Neural progenitor cell (in vitro differentiated cells): ENCODE measurements around the gene KIF21A. TPM values are rescaled to one million over a fixed set of nuclear protein-coding genes. Genes with fewer than 3 reads are reported as not detected.

ENCODE experiments used
- DNase-seq: peaks from one replicate; pipeline ENCODE4 v3.0.0-alpha.2; 2016; ENCODE audit warnings: low spot score
- H2AFZ ChIP-seq: fragments of 200-600 bp; sonication (generic); replicated peaks from 2 replicates; pipeline ENCODE4 v1.6.1; 2016; ENCODE audit warnings: antibody characterized with exemption
- H3F3A ChIP-seq: fragments of 200-600 bp; sonication (generic); 2 replicates; pipeline ENCODE4 v1.6.1; 2016; ENCODE audit warnings: antibody characterized with exemption, low read depth
- H3K27ac ChIP-seq: fragments of 200-600 bp; sonication (generic); 2 replicates; pipeline ENCODE4 v1.5.1; 2016; ENCODE audit warnings: mild to moderate bottlenecking
- H3K27me3 ChIP-seq: fragments of 200-600 bp; sonication (generic); 2 replicates; pipeline ENCODE4 v1.6.1; 2016; ENCODE audit warnings: mild to moderate bottlenecking, moderate library complexity
- H3K36me3 ChIP-seq: fragments of 200-600 bp; sonication (generic); 2 replicates; pipeline ENCODE4 v1.5.1; 2016
- H3K4me1 ChIP-seq: fragments of 200-600 bp; sonication (generic); 2 replicates; pipeline ENCODE4 v1.6.1; 2016; ENCODE audit warnings: mixed run types
- H3K4me2 ChIP-seq: fragments of 200-600 bp; sonication (generic); 2 replicates; pipeline ENCODE4 v1.6.1; 2016
- H3K4me3 ChIP-seq: fragments of 200-600 bp; sonication (generic); 2 replicates; pipeline ENCODE4 v1.5.1; 2016
- H3K79me2 ChIP-seq: fragments of 200-600 bp; sonication (generic); 2 replicates; pipeline ENCODE4 v1.6.1; 2016; ENCODE audit warnings: low read depth
- H3K9ac ChIP-seq: fragments of 200-600 bp; sonication (generic); 2 replicates; pipeline ENCODE4 v1.6.1; 2016
- H3K9me3 ChIP-seq: fragments of 200-600 bp; sonication (generic); 2 replicates; pipeline ENCODE4 v1.5.1; 2016; ENCODE audit warnings: low read depth
- H4K20me1 ChIP-seq: fragments of 200-600 bp; sonication (generic); 2 replicates; pipeline ENCODE4 v1.6.1; 2016; ENCODE audit warnings: low read depth
- H3K27ac Mint-ChIP-seq: 3 replicates; pipeline ENCODE4 v1.8.0; 2021; ENCODE audit warnings: mixed read lengths
- H3K27me3 Mint-ChIP-seq: 2 replicates; pipeline ENCODE4 v1.8.0; 2022; ENCODE audit warnings: low read depth, mild to moderate bottlenecking, inconsistent platforms, moderate library complexity, mixed read lengths; ENCODE audit not compliant: insufficient read depth
- H3K36me3 Mint-ChIP-seq: 3 replicates; pipeline ENCODE4 v1.8.0; 2021; ENCODE audit warnings: mixed read lengths
- H3K4me1 Mint-ChIP-seq: 3 replicates; pipeline ENCODE4 v1.8.0; 2021; ENCODE audit warnings: mixed read lengths
- H3K4me3 Mint-ChIP-seq: 3 replicates; pipeline ENCODE4 v1.8.0; 2021; ENCODE audit warnings: mild to moderate bottlenecking, moderate library complexity, mixed read lengths
- H3K9me3 Mint-ChIP-seq: 3 replicates; pipeline ENCODE4 v1.8.0; 2020; ENCODE audit warnings: mixed read lengths
- EZH2 ChIP-seq: fragments of 200-600 bp; sonication (generic); IDR thresholded peaks from 2 replicates; pipeline ENCODE4 v1.6.1; 2017; ENCODE audit warnings: antibody characterized with exemption, mild to moderate bottlenecking, moderate library complexity
- EZH2phosphoT487 ChIP-seq: fragments of 200-600 bp; sonication (generic); IDR thresholded peaks from 2 replicates; pipeline ENCODE4 v1.6.1; 2017; ENCODE audit warnings: antibody characterized with exemption
- total RNA-seq: library from RNA; depleted of rRNA; stranded (reverse); fragments of >200 nt; gene quantifications from 2 replicates; pipeline ENCODE4 v1.2.3, GENCODE V29; 2015; ENCODE audit warnings: low replicate concordance
- TF ChIP-seq, protein P1 (sequence below): fragments of 200-600 bp; sonication (generic); IDR thresholded peaks from 2 replicates; pipeline ENCODE4 v1.5.1; 2017; ENCODE audit warnings: antibody characterized with exemption, mild to moderate bottlenecking

KIF21A gene
- total RNA-seq, 1 donor from 2014 or later: 54.2 TPM

DNA sequence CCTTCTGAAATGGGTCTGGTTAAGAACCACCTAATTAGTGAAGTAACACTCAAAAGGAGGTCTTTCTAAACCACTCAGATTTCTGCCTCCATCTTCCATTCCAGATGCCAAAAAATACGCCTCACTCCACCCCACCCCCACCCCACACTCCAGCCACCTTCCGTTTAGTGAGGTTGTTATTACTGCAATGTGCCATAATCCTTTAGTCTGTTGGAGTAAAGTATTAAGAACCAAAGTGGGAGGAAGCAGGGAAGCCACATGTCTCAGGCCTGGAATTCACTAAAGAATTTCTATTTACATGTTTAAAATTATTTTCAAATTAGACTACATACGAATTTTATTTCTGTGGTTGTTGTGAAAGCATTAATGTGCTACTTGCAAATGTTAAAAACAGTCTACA, 7.4 kb downstream of the KIF21A start:
- Histone ChIP-seq H3K9me3 (no peaks in the 10 kb centered on the region), H3K27me3 (no peaks in the 10 kb centered on the region), H3K36me3 (no peaks in the 10 kb centered on the region), H3K27ac (peak overlapping the region; percentile 4), H3K4me1 (peaks cover 12% of the 10 kb centered on the region), H3K79me2 (peaks cover 97% of the 10 kb centered on the region), H3K4me2 (no peak overlapping the region), H3K9ac (no peak overlapping the region), H3F3A (no peaks in the 10 kb centered on the region), H2AFZ (no peak overlapping the region), H4K20me1 (peaks cover 17% of the 10 kb centered on the region), H3K4me3 (no peak overlapping the region)
- no peak for DNase-seq
- Mint-ChIP-seq H3K27ac (no peak overlapping the region), H3K27me3 (no peaks in the 10 kb centered on the region), H3K9me3 (peaks cover 19% of the 10 kb centered on the region), H3K4me3 (no peak overlapping the region), H3K36me3 (peaks cover 34% of the 10 kb centered on the region), H3K4me1 (peaks cover 6% of the 10 kb centered on the region)
- no peak for TF ChIP-seq EZH2
- no peak for TF ChIP-seq EZH2phosphoT487
- TF ChIP-seq, protein P1, sequence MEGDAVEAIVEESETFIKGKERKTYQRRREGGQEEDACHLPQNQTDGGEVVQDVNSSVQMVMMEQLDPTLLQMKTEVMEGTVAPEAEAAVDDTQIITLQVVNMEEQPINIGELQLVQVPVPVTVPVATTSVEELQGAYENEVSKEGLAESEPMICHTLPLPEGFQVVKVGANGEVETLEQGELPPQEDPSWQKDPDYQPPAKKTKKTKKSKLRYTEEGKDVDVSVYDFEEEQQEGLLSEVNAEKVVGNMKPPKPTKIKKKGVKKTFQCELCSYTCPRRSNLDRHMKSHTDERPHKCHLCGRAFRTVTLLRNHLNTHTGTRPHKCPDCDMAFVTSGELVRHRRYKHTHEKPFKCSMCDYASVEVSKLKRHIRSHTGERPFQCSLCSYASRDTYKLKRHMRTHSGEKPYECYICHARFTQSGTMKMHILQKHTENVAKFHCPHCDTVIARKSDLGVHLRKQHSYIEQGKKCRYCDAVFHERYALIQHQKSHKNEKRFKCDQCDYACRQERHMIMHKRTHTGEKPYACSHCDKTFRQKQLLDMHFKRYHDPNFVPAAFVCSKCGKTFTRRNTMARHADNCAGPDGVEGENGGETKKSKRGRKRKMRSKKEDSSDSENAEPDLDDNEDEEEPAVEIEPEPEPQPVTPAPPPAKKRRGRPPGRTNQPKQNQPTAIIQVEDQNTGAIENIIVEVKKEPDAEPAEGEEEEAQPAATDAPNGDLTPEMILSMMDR: no peak

DNA sequence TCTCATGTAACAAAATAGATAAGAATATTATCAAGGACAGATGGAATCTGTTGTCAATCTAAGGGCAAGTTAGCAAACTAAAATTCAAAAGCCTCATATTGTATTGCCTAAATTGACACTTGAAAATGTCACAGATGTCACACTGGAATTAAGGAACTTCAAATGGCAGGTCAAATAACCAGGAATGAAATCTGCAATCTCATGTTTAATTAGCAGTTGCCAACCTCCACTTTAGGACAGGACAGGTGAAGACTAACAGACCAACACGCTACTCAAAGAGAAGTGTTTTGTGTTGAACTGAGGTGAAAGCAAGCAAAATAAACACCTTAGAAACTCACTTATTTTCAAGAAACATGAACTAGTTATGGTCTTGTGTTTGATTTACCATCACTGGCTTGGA, 11.1 kb downstream of the KIF21A start:
- H3K27ac Mint-ChIP-seq: no peak overlapping the region
- Histone ChIP-seq H3K9ac (no peak overlapping the region), H3K4me3 (no peak overlapping the region), H3K4me2 (no peak overlapping the region), H4K20me1 (no peaks in the 10 kb centered on the region), H3K9me3 (no peaks in the 10 kb centered on the region), H3K36me3 (no peaks in the 10 kb centered on the region), H2AFZ (no peak overlapping the region), H3F3A (no peaks in the 10 kb centered on the region), H3K27me3 (no peaks in the 10 kb centered on the region), H3K4me1 (peaks cover 4% of the 10 kb centered on the region), H3K79me2 (peaks cover 83% of the 10 kb centered on the region), H3K27ac (no peak overlapping the region)
- peaks cover 2% of the 10 kb centered on the region for H3K4me1 Mint-ChIP-seq
- DNase-seq: no peak
- H3K27me3 Mint-ChIP-seq: no peaks in the 10 kb centered on the region
- peaks cover 28% of the 10 kb centered on the region for H3K9me3 Mint-ChIP-seq
- TF ChIP-seq, protein P1: no peak
- no peak for TF ChIP-seq EZH2
- TF ChIP-seq EZH2phosphoT487: no peak
- peaks cover 42% of the 10 kb centered on the region for H3K36me3 Mint-ChIP-seq
- H3K4me3 Mint-ChIP-seq: no peak overlapping the region

DNA sequence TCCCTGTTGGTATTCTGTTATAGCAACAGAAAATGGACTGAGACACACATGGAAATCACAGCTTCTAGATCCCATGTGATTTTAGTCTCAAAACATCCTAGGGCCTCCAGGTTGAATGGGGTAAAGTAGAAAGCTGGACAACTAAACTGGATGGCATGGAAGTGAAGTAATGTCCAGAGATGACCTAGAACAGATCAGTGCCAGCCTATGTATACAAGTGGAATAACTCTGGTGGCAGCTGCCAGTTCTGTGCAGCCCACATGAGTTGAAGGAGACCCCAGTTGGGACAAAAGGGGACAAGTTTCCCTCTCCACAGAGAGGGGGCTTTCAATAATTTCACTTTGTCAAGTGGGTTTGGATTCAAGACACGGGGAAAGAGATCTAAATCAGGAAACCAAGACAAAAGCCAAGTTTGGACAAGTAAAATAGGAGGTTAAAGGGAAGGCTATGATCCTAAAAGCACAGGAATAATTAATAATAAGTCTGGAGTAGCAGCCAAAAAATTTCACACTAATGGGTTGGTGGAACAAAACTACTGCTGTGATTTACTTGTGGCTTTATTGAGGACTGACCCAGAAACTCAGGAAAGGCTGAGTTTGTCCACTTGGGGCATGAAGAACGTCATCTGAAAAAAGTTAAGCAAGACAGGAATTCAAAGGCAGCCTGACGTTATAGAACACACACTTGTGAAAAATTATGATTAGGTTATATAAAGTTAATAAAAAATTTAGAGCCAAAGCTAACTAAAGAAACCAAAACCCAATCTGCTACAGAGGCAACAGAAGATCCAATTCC, 11.7 kb downstream of the KIF21A start:
- H3K79me2 ChIP-seq: peaks cover 78% of the 10 kb centered on the region

More for the DNA sequence above, 11.7 kb downstream of the KIF21A start:
- Histone ChIP-seq H3K27ac (no peak overlapping the region), H3K9me3 (no peaks in the 10 kb centered on the region), H3F3A (no peaks in the 10 kb centered on the region), H3K4me3 (no peak overlapping the region), H3K9ac (no peak overlapping the region), H2AFZ (no peak overlapping the region), H3K27me3 (no peaks in the 10 kb centered on the region), H3K36me3 (no peaks in the 10 kb centered on the region), H3K4me2 (no peak overlapping the region), H4K20me1 (no peaks in the 10 kb centered on the region), H3K4me1 (no peaks in the 10 kb centered on the region)
- Mint-ChIP-seq H3K36me3 (peaks cover 42% of the 10 kb centered on the region), H3K9me3 (peaks cover 27% of the 10 kb centered on the region), H3K4me1 (no peaks in the 10 kb centered on the region), H3K4me3 (no peak overlapping the region), H3K27me3 (no peaks in the 10 kb centered on the region), H3K27ac (no peak overlapping the region)
- no peak for DNase-seq
- TF ChIP-seq EZH2phosphoT487 (no peak), EZH2 (no peak)
- TF ChIP-seq, protein P1: no peak
